SIG-M5 treated with dmso at 0.1 percent for 504 hours (cell line): Measurements from ENCODE around the gene MOB2.

Experiments used
- DNase-seq: peaks from one replicate; lab custom pipeline; 2025; ENCODE audit not compliant: unreplicated experiment; lab: John Stamatoyannopoulos, UW

Gene MOB2

GRCh38 chr11:1458340-1459218 lies 28.0 kb downstream of the MOB2 start:
- no peak for DNase-seq

DNA sequence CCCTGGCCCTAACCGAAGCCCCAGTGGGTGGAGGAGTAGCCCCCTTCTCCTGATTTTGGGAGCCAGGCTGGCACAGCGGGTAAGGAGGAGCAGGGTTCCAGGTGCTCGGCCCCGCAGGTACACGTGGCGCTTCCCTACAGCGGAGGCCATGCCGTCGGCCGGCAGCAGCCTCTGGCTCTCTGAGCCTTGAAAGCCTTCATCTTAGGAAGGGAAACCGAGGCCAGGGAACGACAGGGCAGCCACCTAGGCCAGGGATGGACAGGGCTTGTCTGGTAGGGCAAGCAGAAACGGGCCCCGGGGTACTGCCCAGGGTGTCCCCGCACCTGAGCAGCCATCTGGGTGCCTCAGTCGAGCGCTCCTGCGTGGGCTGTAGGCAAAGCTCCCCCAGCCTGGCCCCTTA lies 28.7 kb downstream of the MOB2 start:
- no peak for DNase-seq

DNA sequence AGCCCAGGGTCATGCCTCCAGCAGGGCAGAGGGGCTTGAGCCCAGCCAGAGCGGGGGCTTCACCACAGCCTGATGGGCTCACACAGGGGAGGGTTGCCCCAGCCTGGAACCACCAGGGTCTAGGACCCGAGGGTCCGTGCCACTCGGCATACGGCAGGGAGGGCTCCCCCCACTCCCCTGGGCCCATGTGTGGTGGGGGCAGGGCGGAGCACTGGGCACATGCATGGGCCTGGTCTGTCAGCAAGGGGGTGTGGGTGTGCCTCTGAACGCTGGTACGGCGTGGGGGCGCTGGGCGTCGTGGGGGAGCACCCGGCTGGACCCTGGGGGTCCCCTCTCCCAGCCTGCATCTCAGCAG lies 29.3 kb downstream of the MOB2 start:
- no peak for DNase-seq

DNA sequence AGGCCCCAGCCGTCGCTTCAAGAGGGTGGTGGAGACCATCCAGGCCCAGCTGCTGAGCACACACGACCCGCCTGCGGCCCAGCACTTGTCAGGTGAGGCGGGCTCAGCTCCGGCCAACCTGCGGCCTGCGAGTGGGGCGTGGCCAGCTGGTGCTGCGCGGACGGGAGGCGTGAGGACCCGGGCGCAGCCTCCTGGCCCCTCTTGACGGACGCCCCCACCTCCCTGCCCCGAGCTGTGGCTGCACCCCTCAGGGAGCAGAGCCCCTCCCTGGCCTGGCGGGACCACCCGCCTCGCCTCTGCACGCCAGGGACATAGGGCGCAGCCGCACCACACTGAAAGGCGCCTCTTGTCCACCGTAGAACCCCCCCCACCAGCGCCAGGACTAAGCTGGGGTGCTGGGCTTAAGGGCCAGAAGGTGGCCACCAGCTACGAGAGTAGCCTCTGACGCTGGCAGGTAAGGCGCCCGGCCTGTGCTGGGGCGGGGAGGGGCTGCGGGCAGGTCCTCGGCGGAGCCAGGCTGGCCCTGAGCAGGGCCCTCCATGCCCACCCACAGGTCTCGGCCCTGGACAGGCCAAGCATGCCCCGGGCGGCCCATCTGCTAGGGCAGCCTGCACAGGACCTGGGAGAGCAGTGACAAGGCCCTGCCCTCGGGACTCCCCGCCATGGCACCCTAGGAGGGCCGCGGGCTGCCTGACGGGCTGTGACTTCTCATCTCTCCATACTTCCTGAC lies 29.8 kb downstream of the MOB2 start:
- DNase-seq = no peak

GRCh38 chr11:1456176-1456575 lies 30.4 kb downstream of the MOB2 start:
- no peak for DNase-seq

GRCh38 chr11:1455763-1456060 lies 30.9 kb downstream of the MOB2 start:
- DNase-seq = no peak

- DNase-seq = no peak
Measured at GRCh38 chr11:1455032-1455762, 31.4 kb downstream of the MOB2 start.

GRCh38 chr11:1454576-1454975 lies 32.0 kb downstream of the MOB2 start:
- DNase-seq = no peak

DNA sequence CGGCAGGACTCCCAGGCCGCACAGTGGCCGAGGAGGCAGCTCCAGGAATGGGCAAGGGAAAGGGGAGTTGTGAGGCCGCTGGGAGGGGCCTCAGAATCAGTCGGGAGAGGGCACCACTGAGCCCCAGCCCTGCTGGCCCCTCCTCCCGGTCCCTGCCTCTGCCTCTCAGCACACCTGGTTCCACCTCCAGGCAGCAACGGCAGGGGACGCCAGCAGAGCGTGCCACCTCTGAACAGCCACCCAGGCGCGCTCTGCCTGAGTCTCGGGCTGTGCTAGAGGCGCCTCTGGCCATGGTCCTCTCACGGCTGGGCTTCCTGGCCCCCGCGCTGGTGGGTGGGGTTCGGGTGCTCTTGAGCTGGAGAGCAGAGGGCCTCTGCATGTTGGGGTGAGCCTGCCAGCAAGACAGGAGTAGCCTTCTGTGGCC lies 33.0 kb downstream of the MOB2 start:
- DNase-seq = no peak

- DNase-seq = no peak
Measured at GRCh38 chr11:1452744-1453143, 33.8 kb downstream of the MOB2 start.

DNA sequence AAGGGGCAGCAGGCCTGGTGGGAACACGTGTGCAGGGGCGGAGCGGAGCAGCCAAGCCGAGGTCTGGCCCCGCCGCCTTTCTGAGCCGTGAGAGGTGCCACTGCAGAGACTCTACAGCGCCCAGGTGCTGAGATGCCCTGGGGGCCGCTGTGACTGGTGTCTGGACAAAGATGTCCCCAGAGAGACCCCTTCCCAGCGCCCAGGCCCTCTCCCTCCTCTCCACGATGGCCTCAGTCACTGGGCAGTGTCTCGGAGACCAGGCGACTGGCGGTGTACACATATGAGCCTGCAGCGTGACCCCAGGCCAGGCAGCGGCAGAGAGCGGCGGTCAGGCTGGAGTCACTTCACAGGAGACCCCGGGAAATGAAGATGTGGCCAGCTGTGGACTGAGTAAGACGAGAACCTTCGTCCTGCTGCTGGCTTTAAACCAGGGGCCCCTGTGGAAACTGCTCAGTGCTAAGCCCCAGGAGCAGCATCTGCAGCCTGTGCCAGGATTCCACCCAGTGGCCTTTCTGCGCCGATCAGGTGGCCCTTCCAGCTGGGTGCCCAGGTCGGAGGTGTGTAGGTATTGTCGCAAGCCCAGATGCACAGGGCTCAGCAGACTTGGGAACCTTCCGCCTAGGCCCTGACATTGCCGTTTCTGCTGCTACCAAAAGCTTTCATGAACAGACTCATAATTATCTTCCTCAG lies 34.7 kb downstream of the MOB2 start:
- DNase-seq = no peak

DNA sequence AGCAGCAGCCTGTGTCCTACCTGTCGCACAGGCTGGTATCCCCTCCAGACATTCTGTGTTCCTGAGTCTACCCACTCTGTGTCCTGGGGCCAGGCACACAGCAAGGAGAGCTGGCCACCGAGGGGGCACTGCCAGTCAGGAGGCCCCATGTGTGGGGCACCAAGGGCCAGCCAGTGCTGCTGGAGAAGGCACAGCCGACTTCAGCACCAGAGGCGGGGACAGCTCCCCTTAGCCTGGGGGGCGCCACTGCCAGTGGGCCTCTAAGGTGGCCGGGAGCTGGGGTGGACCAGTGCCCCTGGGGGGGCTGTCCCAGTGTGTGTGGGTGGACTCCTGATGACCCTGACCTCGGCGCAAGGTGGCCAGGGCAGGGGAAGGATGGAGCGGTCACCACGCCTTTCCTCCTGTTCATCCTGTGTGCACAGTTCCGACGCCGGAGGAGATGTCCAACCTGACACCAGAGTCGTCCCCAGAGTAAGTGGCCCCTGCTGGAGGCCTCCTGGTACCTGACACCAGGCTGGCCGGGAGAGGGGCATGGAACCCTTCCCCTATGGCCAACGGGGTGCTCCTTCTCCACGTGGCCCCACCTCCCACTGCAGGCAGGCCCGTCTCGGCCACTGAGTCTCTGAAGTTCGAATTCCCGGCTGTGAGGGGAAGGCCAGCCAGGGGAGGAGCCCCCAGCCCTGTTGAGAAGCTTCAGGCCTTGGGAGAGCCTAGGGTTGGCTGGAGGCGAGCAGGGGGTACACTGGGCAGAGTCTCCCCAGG lies 35.4 kb downstream of the MOB2 start:
- no peak for DNase-seq

DNA sequence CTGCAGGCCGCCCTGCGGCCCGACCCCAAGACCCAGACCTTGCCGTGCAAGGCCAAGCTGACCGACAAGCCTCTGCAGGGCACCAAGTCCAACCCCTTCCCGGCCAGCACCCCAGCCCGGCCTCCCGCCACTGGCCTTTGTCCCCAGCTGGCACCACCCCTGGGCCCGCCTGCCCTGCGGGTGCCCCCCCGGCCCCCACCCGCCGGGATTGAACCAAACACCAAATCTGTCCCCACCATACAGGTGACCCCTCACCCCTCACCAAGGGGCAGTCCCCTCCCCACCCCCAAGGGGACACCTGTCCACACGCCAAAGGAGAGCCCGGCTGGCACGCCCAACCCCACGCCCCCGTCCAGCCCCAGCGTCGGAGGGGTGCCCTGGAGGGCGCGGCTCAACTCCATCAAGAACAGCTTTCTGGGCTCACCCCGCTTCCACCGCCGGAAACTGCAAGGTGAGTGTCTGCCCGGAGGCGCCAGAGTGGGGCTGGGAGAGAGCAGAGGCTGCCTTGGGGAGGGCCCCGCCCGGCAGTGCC lies 36.2 kb downstream of the MOB2 start:
- DNase-seq = no peak

GRCh38 chr11:1449490-1450243 lies 36.9 kb downstream of the MOB2 start:
- DNase-seq = no peak

- no peak for DNase-seq
Measured at GRCh38 chr11:1448882-1449281, 37.7 kb downstream of the MOB2 start.

- no peak for DNase-seq
Measured at GRCh38 chr11:1447845-1448825, 38.4 kb downstream of the MOB2 start.

DNA sequence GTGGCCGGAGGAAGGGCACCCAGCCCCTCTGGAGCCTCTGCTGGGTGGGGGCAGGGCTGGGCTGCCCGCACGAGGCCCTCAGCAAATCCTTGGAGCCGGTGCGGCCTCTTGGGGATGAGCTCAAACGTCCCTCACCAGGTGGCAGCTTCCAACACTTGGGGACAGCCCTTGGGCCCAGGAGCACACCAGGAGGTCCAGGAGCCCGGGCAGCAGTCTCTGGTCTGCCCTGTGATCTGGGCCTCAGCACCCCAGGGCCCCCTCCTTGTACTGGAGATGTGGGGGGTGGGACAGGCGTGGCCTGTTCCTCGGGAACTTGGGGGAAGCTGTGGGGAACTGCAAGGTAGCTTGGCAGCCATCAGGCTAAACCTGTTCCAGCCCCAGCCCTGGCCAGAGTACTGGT lies 40.0 kb downstream of the MOB2 start:
- DNase-seq = no peak

GRCh38 chr11:1445741-1446445 lies 40.7 kb downstream of the MOB2 start:
- DNase-seq = no peak
